Endodermal cell (in vitro differentiated cells): ENCODE data around the gene ACOX1. TPM values are rescaled to one million over a fixed set of nuclear protein-coding genes. Genes with fewer than 3 reads are reported as not detected.

ENCODE experiments used
- DNase-seq: peaks from one replicate; pipeline ENCODE4 v3.0.0-alpha.2; 2017
- H3K27ac ChIP-seq: 2 replicates; pipeline ENCODE4 v1.5.1; 2013; ENCODE audit warnings: mild to moderate bottlenecking, low read depth, low read length, moderate library complexity
- H3K27me3 ChIP-seq: 2 replicates; pipeline ENCODE4 v1.6.1; 2013; ENCODE audit warnings: mild to moderate bottlenecking, low read length, moderate library complexity; ENCODE audit not compliant: insufficient read depth, control insufficient read depth, poor library complexity, severe bottlenecking
- H3K36me3 ChIP-seq: 2 replicates; pipeline ENCODE4 v1.7.0; 2013; ENCODE audit warnings: mild to moderate bottlenecking, low read length, moderate library complexity; ENCODE audit not compliant: control insufficient read depth, insufficient read depth
- H3K4me1 ChIP-seq: one replicate; pipeline ENCODE4 v1.7.0; 2013; ENCODE audit warnings: low read length; ENCODE audit not compliant: control insufficient read depth, insufficient read depth
- H3K4me3 ChIP-seq: 2 replicates; pipeline ENCODE4 v1.5.1; 2013; ENCODE audit warnings: mild to moderate bottlenecking, low read length, moderate library complexity
- H3K9ac ChIP-seq: 2 replicates; pipeline ENCODE4 v1.6.1; 2013; ENCODE audit warnings: mild to moderate bottlenecking, low read length, moderate library complexity; ENCODE audit not compliant: poor library complexity, severe bottlenecking; ENCODE audit errors: extremely low read depth
- H3K9me3 ChIP-seq: 2 replicates; pipeline ENCODE4 v1.6.1; 2013; ENCODE audit warnings: mild to moderate bottlenecking, low read length, moderate library complexity; ENCODE audit not compliant: control insufficient read depth
- H3K27ac Mint-ChIP-seq: 2 replicates; pipeline ENCODE4 v1.8.0; 2020; ENCODE audit warnings: mixed read lengths
- H3K27me3 Mint-ChIP-seq: 2 replicates; pipeline ENCODE4 v1.8.0; 2021; ENCODE audit warnings: mild to moderate bottlenecking, mixed read lengths; ENCODE audit not compliant: insufficient read depth
- H3K36me3 Mint-ChIP-seq: 2 replicates; pipeline ENCODE4 v1.8.0; 2020; ENCODE audit warnings: low read depth, mixed read lengths
- H3K4me1 Mint-ChIP-seq: 2 replicates; pipeline ENCODE4 v1.8.0; 2020; ENCODE audit warnings: mixed read lengths
- H3K4me3 Mint-ChIP-seq: 2 replicates; pipeline ENCODE4 v1.8.0; 2020; ENCODE audit warnings: mild to moderate bottlenecking, moderate library complexity, mixed read lengths
- H3K9me3 Mint-ChIP-seq: 2 replicates; pipeline ENCODE4 v1.8.0; 2020; ENCODE audit warnings: mild to moderate bottlenecking, mixed read lengths
- WGBS, 2 experiments: methylation state at CpG; one replicate each; pipeline versions ENCODE4 v1.1.5 to v1.1.7; 2013; ENCODE audit warnings: missing lambda C conversion rate in 2 of 2, mixed read lengths in 1 of 2; ENCODE audit not compliant: insufficient coverage in 1 of 2, insufficient read length in 1 of 2; 5-methylcytosine and 5-hydroxymethylcytosine counted together
- total RNA-seq, 2 donors: library from RNA; stranded (reverse); fragmentation: NEBNext Ultra II Directional in 1 of 2; extraction: Animal tissue kit (Norgen Biotek cat#: 25700) in 1 of 2; gene quantifications; 2 replicates in 1 of 2; 3 replicates in 1 of 2; pipeline ENCODE4 v1.2.1, GENCODE V29; 2021
- TF ChIP-seq, protein P1 (sequence below): fragments of 200-600 bp; sonication (generic); conservative IDR thresholded peaks from 2 replicates; pipeline ENCODE4 v1.5.0; 2021; ENCODE audit warnings: antibody characterized with exemption, mild to moderate bottlenecking

The ACOX1 gene
- total RNA-seq, 2 donors from 2014 or later, result 28.6 to 37.1 TPM

GRCh38 chr17:76022973-76023899, 44.3 kb upstream of the ACOX1 start:
- no peak for DNase-seq
- Mint-ChIP-seq H3K27me3 (peaks cover 5% of the 10 kb centered on the region), H3K9me3 (no peaks in the 10 kb centered on the region), H3K36me3 (no peaks in the 10 kb centered on the region), H3K4me3 (no peak overlapping the region), H3K27ac (no peak overlapping the region), H3K4me1 (peaks cover 4% of the 10 kb centered on the region)
- H3K27ac ChIP-seq, result no peak overlapping the region
- H3K4me1 ChIP-seq, result no peaks in the 10 kb centered on the region
- TF ChIP-seq, protein P1, sequence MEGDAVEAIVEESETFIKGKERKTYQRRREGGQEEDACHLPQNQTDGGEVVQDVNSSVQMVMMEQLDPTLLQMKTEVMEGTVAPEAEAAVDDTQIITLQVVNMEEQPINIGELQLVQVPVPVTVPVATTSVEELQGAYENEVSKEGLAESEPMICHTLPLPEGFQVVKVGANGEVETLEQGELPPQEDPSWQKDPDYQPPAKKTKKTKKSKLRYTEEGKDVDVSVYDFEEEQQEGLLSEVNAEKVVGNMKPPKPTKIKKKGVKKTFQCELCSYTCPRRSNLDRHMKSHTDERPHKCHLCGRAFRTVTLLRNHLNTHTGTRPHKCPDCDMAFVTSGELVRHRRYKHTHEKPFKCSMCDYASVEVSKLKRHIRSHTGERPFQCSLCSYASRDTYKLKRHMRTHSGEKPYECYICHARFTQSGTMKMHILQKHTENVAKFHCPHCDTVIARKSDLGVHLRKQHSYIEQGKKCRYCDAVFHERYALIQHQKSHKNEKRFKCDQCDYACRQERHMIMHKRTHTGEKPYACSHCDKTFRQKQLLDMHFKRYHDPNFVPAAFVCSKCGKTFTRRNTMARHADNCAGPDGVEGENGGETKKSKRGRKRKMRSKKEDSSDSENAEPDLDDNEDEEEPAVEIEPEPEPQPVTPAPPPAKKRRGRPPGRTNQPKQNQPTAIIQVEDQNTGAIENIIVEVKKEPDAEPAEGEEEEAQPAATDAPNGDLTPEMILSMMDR, result no peak
- H3K9ac ChIP-seq, result no peak overlapping the region
- H3K4me3 ChIP-seq, result no peak overlapping the region
- no peaks in the 10 kb centered on the region for H3K27me3 ChIP-seq
- H3K36me3 ChIP-seq, result no peaks in the 10 kb centered on the region
- WGBS, 2 experiments, result 91 to 96% methylated on average over 21 to 26 of the region's 28 CpGs
- no peaks in the 10 kb centered on the region for H3K9me3 ChIP-seq

GRCh38 chr17:76022285-76022684, 43.3 kb upstream of the ACOX1 start:
- H3K27ac ChIP-seq, result no peak overlapping the region
- no peaks in the 10 kb centered on the region for H3K4me1 ChIP-seq
- no peaks in the 10 kb centered on the region for H3K27me3 ChIP-seq
- TF ChIP-seq, protein P1, result no peak
- H3K9me3 Mint-ChIP-seq, result no peaks in the 10 kb centered on the region
- DNase-seq, result no peak
- H3K4me3 ChIP-seq, result no peak overlapping the region
- H3K36me3 ChIP-seq, result no peaks in the 10 kb centered on the region
- no peaks in the 10 kb centered on the region for H3K9me3 ChIP-seq
- no peak overlapping the region for H3K9ac ChIP-seq
- no peaks in the 10 kb centered on the region for H3K36me3 Mint-ChIP-seq
- no peak overlapping the region for H3K4me3 Mint-ChIP-seq
- H3K27ac Mint-ChIP-seq, result no peak overlapping the region
- 90 to 91% methylated on average over 22 to 24 of the region's 24 CpGs for WGBS, 2 experiments
- H3K4me1 Mint-ChIP-seq, result peaks cover under 1% of the 10 kb centered on the region
- peaks cover 6% of the 10 kb centered on the region for H3K27me3 Mint-ChIP-seq

DNA sequence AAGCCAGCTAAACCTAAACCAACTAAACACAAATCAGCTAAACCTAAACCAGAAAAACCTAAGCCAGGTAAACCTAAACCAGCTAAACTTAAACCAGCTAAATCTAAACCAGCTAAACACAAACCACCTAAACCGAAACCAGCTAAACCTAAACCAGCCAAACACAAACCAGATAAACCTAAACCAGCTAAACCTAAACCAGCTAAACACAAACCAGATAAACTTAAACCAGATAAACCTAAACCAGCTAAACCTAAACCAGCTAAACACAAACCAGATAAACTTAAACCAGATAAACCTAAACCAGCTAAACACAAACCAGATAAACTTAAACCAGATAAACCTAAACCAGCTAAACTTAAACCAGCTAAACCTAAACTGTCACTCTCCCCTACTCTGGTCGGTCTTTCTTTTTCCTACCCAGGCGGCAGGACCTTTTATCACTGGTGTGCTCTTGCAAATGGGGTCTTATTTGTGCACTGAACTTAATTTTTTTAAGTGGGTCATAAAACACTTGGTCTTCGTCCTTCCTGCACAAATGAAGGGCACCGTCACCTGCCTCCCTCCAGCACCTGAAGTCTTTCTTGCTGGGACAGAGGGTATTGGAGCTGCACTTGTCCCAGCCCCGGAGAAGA, 41.0 kb upstream of the ACOX1 start:
- Histone ChIP-seq H3K27me3 (no peaks in the 10 kb centered on the region), H3K36me3 (no peaks in the 10 kb centered on the region), H3K4me3 (no peak overlapping the region), H3K9me3 (no peaks in the 10 kb centered on the region), H3K27ac (no peak overlapping the region), H3K4me1 (no peaks in the 10 kb centered on the region), H3K9ac (no peak overlapping the region)
- Mint-ChIP-seq H3K9me3 (no peaks in the 10 kb centered on the region), H3K27ac (no peak overlapping the region), H3K4me3 (no peak overlapping the region), H3K27me3 (peaks cover 12% of the 10 kb centered on the region), H3K36me3 (no peaks in the 10 kb centered on the region), H3K4me1 (no peaks in the 10 kb centered on the region)
- WGBS, 2 experiments, result 82 to 92% methylated on average over 2 to 6 of the region's 6 CpGs
- TF ChIP-seq, protein P1, result no peak
- no peak for DNase-seq
